ENCODE results near the gene ERAL1.
"Not testable (repeated sequence)": the region's sequence is repeated elsewhere in the genome, so short reads cannot be mapped to it uniquely, and the experiment has no call there.

DNA sequence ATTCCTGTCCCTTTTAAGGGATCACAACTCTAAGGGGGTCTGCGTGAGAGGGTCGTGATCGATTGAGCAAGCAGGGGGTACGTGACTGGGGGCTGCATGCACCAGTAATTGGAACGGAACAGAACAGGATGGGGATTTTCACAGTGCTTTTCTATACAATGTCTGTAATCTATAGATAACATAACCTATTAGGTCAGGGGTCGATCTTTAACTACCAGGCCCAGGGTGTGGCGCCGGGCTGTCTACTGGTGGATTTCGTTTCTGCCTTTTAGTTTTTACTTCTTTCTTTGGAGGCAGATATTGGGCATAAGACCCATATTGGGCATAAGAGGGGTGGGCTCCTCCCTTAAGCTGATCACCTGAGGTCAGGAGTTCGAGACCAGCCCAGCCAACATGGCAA lies 18.3 kb upstream of the ERAL1 start:
- TF ChIP-seq POLR2A (IDR thresholded peaks at IDR 0.05; ENCODE audit: extremely low read depth, insufficient read length); MYC (IDR thresholded peaks at IDR 0.05; ENCODE audit: low read depth, low read length): not testable (repeated sequence)
- TF ChIP-seq, protein P1, sequence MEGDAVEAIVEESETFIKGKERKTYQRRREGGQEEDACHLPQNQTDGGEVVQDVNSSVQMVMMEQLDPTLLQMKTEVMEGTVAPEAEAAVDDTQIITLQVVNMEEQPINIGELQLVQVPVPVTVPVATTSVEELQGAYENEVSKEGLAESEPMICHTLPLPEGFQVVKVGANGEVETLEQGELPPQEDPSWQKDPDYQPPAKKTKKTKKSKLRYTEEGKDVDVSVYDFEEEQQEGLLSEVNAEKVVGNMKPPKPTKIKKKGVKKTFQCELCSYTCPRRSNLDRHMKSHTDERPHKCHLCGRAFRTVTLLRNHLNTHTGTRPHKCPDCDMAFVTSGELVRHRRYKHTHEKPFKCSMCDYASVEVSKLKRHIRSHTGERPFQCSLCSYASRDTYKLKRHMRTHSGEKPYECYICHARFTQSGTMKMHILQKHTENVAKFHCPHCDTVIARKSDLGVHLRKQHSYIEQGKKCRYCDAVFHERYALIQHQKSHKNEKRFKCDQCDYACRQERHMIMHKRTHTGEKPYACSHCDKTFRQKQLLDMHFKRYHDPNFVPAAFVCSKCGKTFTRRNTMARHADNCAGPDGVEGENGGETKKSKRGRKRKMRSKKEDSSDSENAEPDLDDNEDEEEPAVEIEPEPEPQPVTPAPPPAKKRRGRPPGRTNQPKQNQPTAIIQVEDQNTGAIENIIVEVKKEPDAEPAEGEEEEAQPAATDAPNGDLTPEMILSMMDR (IDR thresholded peaks at IDR 0.05; ENCODE audit: low read depth, low read length), result not testable (repeated sequence)
- TF ChIP-seq, protein P2, sequence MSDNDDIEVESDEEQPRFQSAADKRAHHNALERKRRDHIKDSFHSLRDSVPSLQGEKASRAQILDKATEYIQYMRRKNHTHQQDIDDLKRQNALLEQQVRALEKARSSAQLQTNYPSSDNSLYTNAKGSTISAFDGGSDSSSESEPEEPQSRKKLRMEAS (IDR thresholded peaks at IDR 0.05; ENCODE audit: low read depth, low read length), result not testable (repeated sequence)

Measured in NB4 (cell line).